DOHH2 (cell line): ENCODE results near the gene FOXK1.

Source experiments
- H3F3A ChIP-seq: fragments of 200-600 bp; sonication (generic), shearing (Covaris generic); 2 replicates; pipeline ENCODE4 v1.6.0; 2016; ENCODE audit warnings: antibody characterized with exemption, mild to moderate bottlenecking; ENCODE audit not compliant: control insufficient read depth, insufficient read depth
- H3K27ac ChIP-seq: fragments of 200-600 bp; sonication (generic); 2 replicates; pipeline ENCODE4 v1.5.1; 2014; ENCODE audit warnings: low read depth, mild to moderate bottlenecking, low read length, moderate library complexity
- H3K27me3 ChIP-seq: fragments of 200-600 bp; sonication (generic); 2 replicates; pipeline ENCODE4 v1.6.1; 2014; ENCODE audit warnings: mild to moderate bottlenecking, low read length, mixed read lengths; ENCODE audit not compliant: control insufficient read depth
- H3K36me3 ChIP-seq: fragments of 200-600 bp; sonication (generic); 2 replicates; pipeline ENCODE4 v1.6.1; 2014; ENCODE audit warnings: mild to moderate bottlenecking, low read length, moderate library complexity, mixed read lengths; ENCODE audit not compliant: control insufficient read depth
- H3K4me1 ChIP-seq: fragments of 200-600 bp; sonication (generic); 2 replicates; pipeline ENCODE4 v1.6.1; 2014; ENCODE audit warnings: mild to moderate bottlenecking, low read length, mixed read lengths; ENCODE audit not compliant: control insufficient read depth
- H3K4me2 ChIP-seq: fragments of 200-600 bp; sonication (generic); 2 replicates; pipeline ENCODE4 v1.6.0; 2014; ENCODE audit warnings: mild to moderate bottlenecking, low read length, moderate library complexity
- H3K4me3 ChIP-seq: fragments of 200-600 bp; sonication (generic); 2 replicates; pipeline ENCODE4 v1.5.1; 2014; ENCODE audit warnings: mild to moderate bottlenecking, low read length, mixed read lengths
- H3K79me2 ChIP-seq: fragments of 200-600 bp; sonication (generic); 2 replicates; pipeline ENCODE4 v1.6.1; 2014; ENCODE audit warnings: mild to moderate bottlenecking, low read length, mixed read lengths; ENCODE audit not compliant: control insufficient read depth
- H3K9me2 ChIP-seq: fragments of 200-600 bp; sonication (generic); replicated peaks from 2 replicates; pipeline ENCODE4 v1.6.1; 2014; ENCODE audit warnings: mild to moderate bottlenecking, low read length, mixed read lengths; ENCODE audit not compliant: control insufficient read depth
- H3K9me3 ChIP-seq: fragments of 200-600 bp; sonication (generic); 2 replicates; pipeline ENCODE4 v1.6.1; 2014; ENCODE audit warnings: antibody characterized with exemption, low read length, mixed read lengths; ENCODE audit not compliant: control insufficient read depth, insufficient read depth
- H4K20me1 ChIP-seq: fragments of 200-600 bp; sonication (generic); 2 replicates; pipeline ENCODE4 v1.6.0; 2014; ENCODE audit warnings: low read depth, mild to moderate bottlenecking, antibody characterized with exemption, low read length, moderate library complexity; ENCODE audit not compliant: control insufficient read depth, insufficient read depth
- EZH2phosphoT487 ChIP-seq: fragments of 200-600 bp; sonication (generic); IDR thresholded peaks from 2 replicates; pipeline ENCODE4 v1.6.1; 2017; ENCODE audit warnings: borderline replicate concordance, mild to moderate bottlenecking, antibody characterized with exemption, low read length, moderate library complexity, mixed read lengths
- TF ChIP-seq, protein P1 (sequence below): fragments of 200-600 bp; sonication (generic); IDR thresholded peaks from one replicate; pipeline ENCODE4 v1.5.1; 2014; ENCODE audit warnings: antibody characterized with exemption, mild to moderate bottlenecking, low read depth, low read length; ENCODE audit not compliant: poor library complexity, severe bottlenecking

FOXK1 gene

GRCh38 chr7:4809666-4810065 is 127.6 kb downstream of the FOXK1 start:
- Histone ChIP-seq H4K20me1 (no peaks in the 10 kb centered on the region), H3F3A (no peaks in the 10 kb centered on the region), H3K79me2 (no peaks in the 10 kb centered on the region), H3K4me2 (peak overlapping the region; percentile 27; the same call in 1 of the 2 replicates), H3K4me1 (peaks cover 6% of the 10 kb centered on the region), H3K9me3 (no peaks in the 10 kb centered on the region), H3K4me3 (no peak overlapping the region), H3K36me3 (no peaks in the 10 kb centered on the region), H3K27me3 (no peaks in the 10 kb centered on the region), H3K9me2 (no peaks in the 10 kb centered on the region), H3K27ac (no peak overlapping the region)
- no peak for TF ChIP-seq EZH2phosphoT487
- TF ChIP-seq, protein P1, sequence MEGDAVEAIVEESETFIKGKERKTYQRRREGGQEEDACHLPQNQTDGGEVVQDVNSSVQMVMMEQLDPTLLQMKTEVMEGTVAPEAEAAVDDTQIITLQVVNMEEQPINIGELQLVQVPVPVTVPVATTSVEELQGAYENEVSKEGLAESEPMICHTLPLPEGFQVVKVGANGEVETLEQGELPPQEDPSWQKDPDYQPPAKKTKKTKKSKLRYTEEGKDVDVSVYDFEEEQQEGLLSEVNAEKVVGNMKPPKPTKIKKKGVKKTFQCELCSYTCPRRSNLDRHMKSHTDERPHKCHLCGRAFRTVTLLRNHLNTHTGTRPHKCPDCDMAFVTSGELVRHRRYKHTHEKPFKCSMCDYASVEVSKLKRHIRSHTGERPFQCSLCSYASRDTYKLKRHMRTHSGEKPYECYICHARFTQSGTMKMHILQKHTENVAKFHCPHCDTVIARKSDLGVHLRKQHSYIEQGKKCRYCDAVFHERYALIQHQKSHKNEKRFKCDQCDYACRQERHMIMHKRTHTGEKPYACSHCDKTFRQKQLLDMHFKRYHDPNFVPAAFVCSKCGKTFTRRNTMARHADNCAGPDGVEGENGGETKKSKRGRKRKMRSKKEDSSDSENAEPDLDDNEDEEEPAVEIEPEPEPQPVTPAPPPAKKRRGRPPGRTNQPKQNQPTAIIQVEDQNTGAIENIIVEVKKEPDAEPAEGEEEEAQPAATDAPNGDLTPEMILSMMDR = no peak

DNA sequence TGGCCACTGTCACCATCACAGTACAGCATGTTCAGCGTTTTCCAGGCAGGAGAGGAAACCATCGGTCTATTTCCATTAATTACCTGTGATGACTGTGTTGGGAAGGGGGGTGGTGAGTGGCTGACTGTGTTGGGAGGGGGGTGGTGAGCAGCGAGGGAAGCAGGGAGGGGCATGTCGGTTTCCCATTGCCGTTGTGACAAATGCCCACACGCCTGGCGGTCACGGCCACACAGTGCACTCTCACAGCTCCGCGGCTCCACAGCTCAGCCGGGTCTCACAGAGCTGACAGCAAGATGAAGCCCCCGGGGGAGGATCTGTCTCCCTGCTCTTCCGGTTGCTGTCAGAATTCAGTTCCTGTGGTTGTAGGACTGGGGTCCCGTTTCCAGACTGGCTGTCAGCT is 132.3 kb downstream of the FOXK1 start:
- Histone ChIP-seq H3F3A (no peaks in the 10 kb centered on the region), H3K4me2 (no peak overlapping the region), H3K36me3 (no peaks in the 10 kb centered on the region), H3K79me2 (no peaks in the 10 kb centered on the region), H3K27me3 (no peaks in the 10 kb centered on the region), H3K9me3 (no peaks in the 10 kb centered on the region), H4K20me1 (no peaks in the 10 kb centered on the region), H3K9me2 (no peaks in the 10 kb centered on the region), H3K4me3 (no peak overlapping the region), H3K27ac (no peak overlapping the region), H3K4me1 (peaks cover under 1% of the 10 kb centered on the region)
- TF ChIP-seq, protein P1 = no peak
- TF ChIP-seq EZH2phosphoT487 = no peak

- Histone ChIP-seq H3K27me3 (no peaks in the 10 kb centered on the region), H3K4me1 (no peaks in the 10 kb centered on the region), H3K4me3 (no peak overlapping the region), H3K79me2 (no peaks in the 10 kb centered on the region), H3F3A (no peaks in the 10 kb centered on the region), H4K20me1 (no peaks in the 10 kb centered on the region), H3K9me3 (no peaks in the 10 kb centered on the region), H3K4me2 (no peak overlapping the region), H3K27ac (no peak overlapping the region), H3K36me3 (no peaks in the 10 kb centered on the region), H3K9me2 (no peaks in the 10 kb centered on the region)
- no peak for TF ChIP-seq EZH2phosphoT487
- TF ChIP-seq, protein P1 = no peak
These were observed 133.0 kb downstream of the FOXK1 start for GRCh38 chr7:4815121-4815520.
